GM21447 (cell line): ENCODE results near the gene SP3.
"Not testable (repeated sequence)": the region's sequence is repeated elsewhere in the genome, so short reads cannot be mapped to it uniquely, and the experiment has no call there.

Source experiments
- ATAC-seq: cut with Tn5 transposase; IDR thresholded peaks from one replicate; pipeline ENCODE4 v1.9.1; 2021; ENCODE audit not compliant: unreplicated experiment

Gene SP3

GRCh38 chr2:173896755-173897154 lies 68.4 kb downstream of the SP3 start:
- no peak for ATAC-seq

- ATAC-seq = no peak
These were observed 72.8 kb downstream of the SP3 start for GRCh38 chr2:173892341-173892740.

- no peak for ATAC-seq
These were observed 73.7 kb downstream of the SP3 start for GRCh38 chr2:173891315-173892037.

GRCh38 chr2:173889464-173889863 lies 75.7 kb downstream of the SP3 start:
- ATAC-seq = not testable (repeated sequence)

DNA sequence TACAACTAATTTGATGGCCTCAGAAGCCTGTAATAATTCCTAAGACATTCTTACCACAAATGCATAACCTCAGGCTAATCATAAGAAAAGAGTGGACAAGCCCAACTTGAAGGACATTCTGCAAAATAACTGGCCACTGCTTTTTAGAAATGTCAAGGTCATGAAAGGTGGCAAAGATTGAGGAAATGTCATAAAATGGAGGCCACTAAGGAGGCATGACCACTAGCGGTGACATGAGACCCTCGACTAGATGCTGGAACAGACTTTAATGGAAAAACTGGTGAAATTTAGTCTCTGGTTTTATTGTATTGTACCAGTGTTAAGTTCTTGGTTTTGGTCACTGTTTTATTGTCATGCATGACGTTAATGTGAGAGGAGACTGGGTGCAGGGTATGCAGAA lies 78.6 kb downstream of the SP3 start:
- no peak for ATAC-seq

- no peak for ATAC-seq
These were observed 81.0 kb downstream of the SP3 start for GRCh38 chr2:173884025-173884802.

DNA sequence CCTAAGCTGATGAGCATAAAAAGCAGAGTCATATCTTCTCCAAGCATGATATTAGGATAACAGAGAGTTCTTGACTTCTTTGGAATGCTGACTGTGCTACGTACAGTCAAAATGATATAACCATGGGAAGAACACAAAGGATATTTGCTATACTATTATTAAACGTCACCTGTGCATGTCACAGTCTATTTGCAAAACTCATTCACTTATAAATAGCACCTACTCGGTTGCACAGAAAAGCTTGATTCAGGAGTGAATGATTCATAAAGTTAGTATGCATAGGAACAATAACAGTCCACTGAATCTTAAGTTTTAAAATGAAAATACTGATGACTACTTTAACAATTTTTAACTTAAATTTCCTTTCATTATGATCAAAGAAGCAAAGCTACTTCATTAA lies 83.3 kb downstream of the SP3 start:
- ATAC-seq = no peak

DNA sequence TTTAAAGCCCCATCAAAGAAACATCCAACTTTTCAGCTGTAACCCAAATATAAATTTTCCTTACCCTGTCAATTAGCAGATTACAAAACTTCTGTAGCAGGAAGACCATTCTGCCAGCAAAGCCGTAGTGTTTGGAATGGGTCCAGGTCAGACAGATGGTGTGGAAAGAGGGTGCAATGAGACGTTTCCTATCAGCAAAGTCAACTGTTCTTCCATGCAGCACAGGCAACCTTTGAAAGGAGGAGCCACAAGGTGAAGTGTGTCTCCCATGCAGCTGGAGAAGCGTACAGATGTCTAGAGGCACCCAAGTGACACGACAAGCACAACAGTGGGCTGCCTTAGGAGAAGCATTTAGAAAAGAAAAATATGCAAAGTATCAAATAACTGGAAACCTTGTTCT lies 83.7 kb downstream of the SP3 start:
- no peak for ATAC-seq

- ATAC-seq = no peak
These were observed 84.6 kb downstream of the SP3 start for GRCh38 chr2:173880561-173880960.

DNA sequence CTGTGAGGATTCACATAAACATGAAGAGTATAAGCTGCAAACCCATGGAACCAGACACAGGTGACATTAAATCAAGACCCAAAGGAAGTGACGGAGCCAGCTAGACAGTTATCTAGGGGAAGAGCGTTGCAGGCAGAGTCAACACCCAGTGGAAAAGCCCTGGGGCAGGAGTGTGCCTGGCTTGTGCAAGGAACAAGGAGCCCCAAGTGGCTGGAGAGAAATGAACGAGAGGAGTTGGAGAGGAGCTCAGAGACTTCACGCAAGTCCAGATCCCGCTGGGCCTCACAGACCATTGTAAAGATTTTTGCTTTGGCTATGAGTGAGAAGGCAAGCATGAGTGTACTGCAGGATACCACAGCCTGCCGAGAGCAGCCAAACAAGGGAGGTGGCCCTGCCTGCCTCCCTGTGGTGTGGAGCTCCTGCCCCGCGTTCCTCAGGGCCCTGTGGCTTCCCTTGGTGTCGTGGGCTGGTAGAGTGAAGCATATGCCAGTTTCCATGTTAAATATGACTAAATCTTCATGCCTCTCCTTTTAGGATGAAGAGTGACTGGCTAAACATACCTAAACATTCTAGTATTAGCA lies 88.2 kb downstream of the SP3 start:
- no peak for ATAC-seq

DNA sequence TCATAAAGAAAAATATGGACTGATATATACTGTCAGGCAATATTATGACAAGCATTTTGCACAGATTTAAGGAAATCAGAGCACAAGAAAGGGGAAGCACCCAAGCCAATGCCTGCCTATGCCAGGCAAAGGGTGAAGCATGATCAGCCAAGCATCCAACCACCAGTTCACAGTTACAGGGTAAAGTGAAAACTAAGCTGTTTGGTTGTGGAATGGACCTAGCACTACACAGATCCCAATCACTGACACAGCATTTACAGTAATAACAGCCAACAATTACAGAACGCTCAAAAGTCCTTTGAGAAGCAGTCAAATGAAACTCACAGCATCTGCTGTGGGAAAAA lies 90.3 kb downstream of the SP3 start:
- ATAC-seq = peak; percentile 99

- peak; percentile 36 for ATAC-seq
These were observed 90.9 kb downstream of the SP3 start for GRCh38 chr2:173874003-173874893.

- no peak for ATAC-seq
These were observed 92.5 kb downstream of the SP3 start for GRCh38 chr2:173872714-173873113.

GRCh38 chr2:173869244-173870229 lies 95.6 kb downstream of the SP3 start:
- ATAC-seq = no peak

DNA sequence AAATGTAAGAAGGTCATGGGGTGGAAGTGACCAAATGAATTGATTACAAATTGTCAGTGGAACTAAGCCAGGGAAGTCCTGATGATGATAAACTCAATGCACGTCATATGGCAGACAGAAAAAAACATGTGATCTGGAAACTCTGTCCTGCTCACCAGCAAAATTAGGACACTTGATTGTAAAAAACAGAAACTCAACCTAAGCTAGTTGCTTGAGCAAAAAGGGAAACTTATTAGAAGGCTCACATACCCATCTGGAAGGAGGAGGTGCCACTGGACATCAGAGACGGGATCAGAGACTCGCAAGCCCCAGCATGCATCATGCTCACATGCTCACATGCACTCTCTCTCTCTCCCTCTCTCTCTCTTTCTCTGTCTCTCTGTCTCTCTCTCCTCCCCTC lies 96.8 kb downstream of the SP3 start:
- no peak for ATAC-seq

GRCh38 chr2:173866874-173867618 lies 98.1 kb downstream of the SP3 start:
- no peak for ATAC-seq

DNA sequence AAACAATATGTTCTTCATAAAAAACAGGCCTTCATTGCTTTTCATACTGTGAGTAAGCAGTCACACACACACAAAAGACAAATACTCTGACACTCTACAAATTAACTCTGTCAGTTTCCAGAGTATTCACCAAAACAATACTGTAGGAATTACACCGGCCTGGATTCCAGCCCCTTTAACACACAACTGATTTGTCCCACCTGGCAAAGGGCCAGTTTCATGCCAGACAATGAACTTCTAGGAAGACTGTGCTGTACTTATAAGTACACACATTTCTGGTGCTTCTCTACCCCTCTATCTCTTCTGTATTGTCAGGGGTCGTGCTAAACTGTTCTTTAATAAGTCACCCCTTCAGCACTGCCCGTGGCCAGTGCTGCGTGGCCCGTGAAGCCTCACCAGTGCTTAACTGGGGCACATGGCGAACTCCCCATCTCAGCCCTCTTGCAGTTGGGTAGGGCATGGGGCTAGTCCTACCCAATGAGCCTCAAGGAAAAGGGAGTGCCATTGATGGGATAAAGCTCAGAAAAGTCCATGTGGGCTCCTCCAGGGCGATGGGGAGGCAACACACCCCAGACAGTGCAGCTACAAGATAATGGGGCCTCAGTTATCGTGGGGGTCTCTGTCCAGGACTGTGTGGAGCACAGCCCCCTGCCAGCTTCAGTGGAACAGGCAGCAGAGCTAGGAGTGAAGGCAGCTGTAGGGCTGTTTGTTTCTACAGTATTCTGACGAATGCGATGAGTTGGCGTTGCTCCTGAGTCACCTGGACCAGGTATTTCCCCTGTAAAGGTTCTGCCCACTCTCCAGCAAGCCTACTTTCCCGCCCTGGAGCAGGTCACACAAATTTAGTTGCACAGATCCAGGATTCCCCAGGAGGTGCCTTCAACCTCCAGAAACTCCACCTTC lies 99.0 kb downstream of the SP3 start:
- ATAC-seq = no peak

DNA sequence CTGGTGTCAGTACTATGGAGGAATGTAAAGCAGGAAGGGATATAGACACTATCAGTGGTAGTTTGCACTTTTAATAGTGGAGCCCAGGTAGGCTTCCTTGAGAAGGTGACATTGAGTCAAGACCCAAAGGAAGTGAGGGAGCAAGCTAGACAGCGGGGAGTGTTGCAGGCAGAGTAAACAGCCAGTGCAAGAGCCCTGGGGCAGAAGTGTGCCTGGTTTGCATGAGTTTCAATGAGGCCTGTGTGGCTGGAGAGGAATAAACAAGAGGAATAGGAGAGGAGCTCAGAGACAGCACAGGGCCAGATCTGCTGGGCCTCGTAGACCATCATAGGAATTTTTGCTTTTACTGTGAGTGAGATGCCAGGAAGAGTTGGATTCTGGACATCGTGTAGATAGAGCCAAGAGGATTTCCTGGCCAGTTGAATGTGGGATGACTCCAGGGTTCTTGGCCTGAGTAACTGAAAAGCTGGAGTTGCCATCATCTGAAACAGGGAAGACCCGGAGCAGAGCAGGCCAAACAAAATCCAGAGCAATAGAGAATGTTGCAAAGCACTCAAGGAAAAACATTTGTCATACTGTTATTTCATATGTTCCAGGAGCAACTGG lies 102.5 kb downstream of the SP3 start:
- ATAC-seq = no peak
